H9 (cell line): ENCODE data around the gene YIPF1. TPM values are rescaled to one million over a fixed set of nuclear protein-coding genes. Genes with fewer than 3 reads are reported as not detected.

Experiments
- DNase-seq: peaks from one replicate; pipeline ENCODE4 v3.0.0-alpha.2; 2017
- H2AFZ ChIP-seq: one replicate; pipeline ENCODE4 v1.6.1; 2013; ENCODE audit warnings: mild to moderate bottlenecking, low read length, control low read depth, moderate library complexity
- H2AK5ac ChIP-seq: 2 replicates; pipeline ENCODE4 v1.6.1; 2013; ENCODE audit warnings: low read length, control low read depth, mixed read lengths; ENCODE audit not compliant: insufficient read length
- H2BK120ac ChIP-seq: one replicate; pipeline ENCODE4 v1.6.1; 2013; ENCODE audit warnings: low read depth, mild to moderate bottlenecking, low read length, control low read depth, inconsistent platforms; ENCODE audit not compliant: poor library complexity, severe bottlenecking
- H2BK12ac ChIP-seq: 2 replicates; pipeline ENCODE4 v1.6.1; 2013; ENCODE audit warnings: low read length, control low read depth, mixed read lengths, low read depth; ENCODE audit not compliant: insufficient read length
- H2BK15ac ChIP-seq: 2 replicates; pipeline ENCODE4 v1.6.1; 2013; ENCODE audit warnings: low read depth, low read length, control low read depth
- H2BK20ac ChIP-seq: one replicate; pipeline ENCODE4 v1.6.1; 2013; ENCODE audit warnings: low read depth, mild to moderate bottlenecking, low read length, control low read depth, inconsistent platforms; ENCODE audit not compliant: poor library complexity, severe bottlenecking
- H2BK5ac ChIP-seq: 2 replicates; pipeline ENCODE4 v1.6.1; 2013; ENCODE audit warnings: low read length, control low read depth, mixed read lengths; ENCODE audit not compliant: insufficient read length
- H3K14ac ChIP-seq: 2 replicates; pipeline ENCODE4 v1.6.1; 2013; ENCODE audit warnings: low read length, control low read depth; ENCODE audit not compliant: insufficient read depth
- H3K18ac ChIP-seq: 2 replicates; pipeline ENCODE4 v1.6.1; 2013; ENCODE audit warnings: low read depth, mild to moderate bottlenecking, mixed read lengths, low read length, control low read depth; ENCODE audit not compliant: insufficient read length
- H3K23ac ChIP-seq: 2 replicates; pipeline ENCODE4 v1.6.1; 2013; ENCODE audit warnings: low read length, control low read depth, mixed read lengths, low read depth; ENCODE audit not compliant: insufficient read length
- H3K23me2 ChIP-seq: 2 replicates; pipeline ENCODE4 v1.6.1; 2013; ENCODE audit warnings: low read depth, mild to moderate bottlenecking, mixed read lengths, low read length, control low read depth; ENCODE audit not compliant: insufficient read length, poor library complexity, severe bottlenecking
- H3K27ac ChIP-seq: 2 replicates; pipeline ENCODE4 v1.5.1; 2013; ENCODE audit warnings: low read length, control low read depth, mixed read lengths, low read depth; ENCODE audit not compliant: insufficient read length
- H3K27me3 ChIP-seq: 2 replicates; pipeline ENCODE4 v1.6.1; 2013; ENCODE audit warnings: low read length, control low read depth, inconsistent platforms; ENCODE audit not compliant: insufficient read depth
- H3K4ac ChIP-seq: 2 replicates; pipeline ENCODE4 v1.6.1; 2013; ENCODE audit warnings: low read depth, mild to moderate bottlenecking, control low read depth, inconsistent platforms, low read length, moderate library complexity
- H3K4me1 ChIP-seq: 2 replicates; pipeline ENCODE4 v1.6.1; 2013; ENCODE audit warnings: low read length, control low read depth, inconsistent platforms; ENCODE audit not compliant: insufficient read depth
- H3K4me2 ChIP-seq: 2 replicates; pipeline ENCODE4 v1.6.1; 2013; ENCODE audit warnings: low read length, control low read depth, mixed read lengths; ENCODE audit not compliant: insufficient read length, insufficient read depth
- H3K56ac ChIP-seq: 2 replicates; pipeline ENCODE4 v1.6.1; 2013; ENCODE audit warnings: low read depth, mild to moderate bottlenecking, mixed read lengths, low read length, control low read depth; ENCODE audit not compliant: insufficient read length
- H3K79me1 ChIP-seq: 2 replicates; pipeline ENCODE4 v1.6.1; 2013; ENCODE audit warnings: low read depth, mild to moderate bottlenecking, moderate library complexity, low read length, control low read depth, inconsistent platforms; ENCODE audit not compliant: insufficient read depth, poor library complexity, severe bottlenecking
- H3K79me2 ChIP-seq: 2 replicates; pipeline ENCODE4 v1.6.1; 2013; ENCODE audit warnings: low read length, control low read depth, inconsistent platforms; ENCODE audit not compliant: insufficient read depth
- H3K9ac ChIP-seq: 2 replicates; pipeline ENCODE4 v1.6.1; 2013; ENCODE audit warnings: low read length, control low read depth, mixed read lengths; ENCODE audit not compliant: insufficient read length; ENCODE audit errors: extremely low read depth
- H3K9me3 ChIP-seq: one replicate; pipeline ENCODE4 v1.6.1; 2013; ENCODE audit warnings: low read depth, low read length, inconsistent platforms; ENCODE audit not compliant: control insufficient read depth
- H3T11ph ChIP-seq: one replicate; pipeline ENCODE4 v1.6.1; 2013; ENCODE audit warnings: mild to moderate bottlenecking, low read length, control low read depth, inconsistent platforms
- H4K20me1 ChIP-seq: one replicate; pipeline ENCODE4 v1.6.1; 2013; ENCODE audit not compliant: control insufficient read depth, insufficient read length, insufficient read depth
- H4K5ac ChIP-seq: 2 replicates; pipeline ENCODE4 v1.6.1; 2013; ENCODE audit warnings: low read depth, mild to moderate bottlenecking, mixed read lengths, low read length, control low read depth; ENCODE audit not compliant: insufficient read length
- H4K8ac ChIP-seq: replicated peaks from 2 replicates; pipeline ENCODE4 v1.6.1; 2013; ENCODE audit warnings: low read length, control low read depth, mixed read lengths, low read depth; ENCODE audit not compliant: insufficient read length
- H4K91ac ChIP-seq: 2 replicates; pipeline ENCODE4 v1.6.1; 2013; ENCODE audit warnings: low read depth, mild to moderate bottlenecking, moderate library complexity, mixed read lengths, low read length, control low read depth; ENCODE audit not compliant: insufficient read length
- H3K27ac Mint-ChIP-seq, 3 experiments: 2 replicates in 2 of 3; 3 replicates in 1 of 3; pipeline ENCODE4 v1.8.0; 2020 to 2021; ENCODE audit warnings: mixed read lengths in 3 of 3, mild to moderate bottlenecking in 1 of 3, moderate library complexity in 1 of 3
- H3K27me3 Mint-ChIP-seq: 2 replicates; pipeline ENCODE4 v1.8.0; 2021; ENCODE audit warnings: low read depth, mild to moderate bottlenecking, moderate library complexity, mixed read lengths
- H3K36me3 Mint-ChIP-seq, 3 experiments: 2 replicates in 2 of 3; 3 replicates in 1 of 3; pipeline ENCODE4 v1.8.0; 2020 to 2021; ENCODE audit warnings: low read depth in 3 of 3, mixed read lengths in 3 of 3; ENCODE audit not compliant: insufficient read depth in 1 of 3
- H3K4me1 Mint-ChIP-seq, 2 experiments: 2 replicates each; pipeline ENCODE4 v1.8.0; 2020; ENCODE audit warnings: mixed read lengths in 2 of 2
- H3K4me3 Mint-ChIP-seq, 2 experiments: 2 replicates in 1 of 2; 3 replicates in 1 of 2; pipeline ENCODE4 v1.8.0; 2020 to 2021; ENCODE audit warnings: mild to moderate bottlenecking in 2 of 2, mixed read lengths in 2 of 2, moderate library complexity in 1 of 2
- H3K9me3 Mint-ChIP-seq, 2 experiments: 2 replicates in 1 of 2; 3 replicates in 1 of 2; pipeline ENCODE4 v1.8.0; 2020; ENCODE audit warnings: mild to moderate bottlenecking in 2 of 2, mixed read lengths in 2 of 2, moderate library complexity in 1 of 2
- CTCF ChIP-seq: fragments of 200-600 bp; sonication (generic); conservative IDR thresholded peaks from 3 replicates; pipeline ENCODE4 v1.8.0; 2021; ENCODE audit warnings: antibody characterized with exemption, mild to moderate bottlenecking
- WGBS: extraction: QIAGEN DNeasy Blood & Tissue Kit; methylation state at CpG from one replicate; pipeline ENCODE4 v1.1.7; 2013; ENCODE audit warnings: missing lambda C conversion rate, low lambda C conversion rate, mixed read lengths; ENCODE audit not compliant: insufficient read length; ENCODE audit errors: extremely low coverage; 5-methylcytosine and 5-hydroxymethylcytosine counted together
- total RNA-seq: library from RNA; stranded (reverse); gene quantifications from 2 replicates; pipeline ENCODE4 v1.2.1, GENCODE V29; 2021

YIPF1 gene
- total RNA-seq, 1 experiment from 2014 or later, result 29.1 TPM

GRCh38 chr1:53902235-53903138 is 12.9 kb upstream of the YIPF1 start:
- WGBS, result no CpG with 5 or more reads among the region's 7 CpGs
- H4K5ac ChIP-seq, result no peak overlapping the region
- no peaks in the 10 kb centered on the region for H3K9me3 ChIP-seq
- H3K4me1 ChIP-seq, result no peaks in the 10 kb centered on the region
- no peak overlapping the region for H3K27ac ChIP-seq
- Mint-ChIP-seq H3K27me3 (no peaks in the 10 kb centered on the region), H3K27ac (peak overlapping the region in 1 of 3 experiments; percentile 41; a peak in 4 of 7 replicates), H3K4me1 (0 out of 4 replicates have a peak, but pooled peaks cover 0 to 3% of the 10 kb centered on the region in 2 experiments), H3K4me3 (no peak overlapping the region), H3K9me3 (no peaks in the 10 kb centered on the region), H3K36me3 (no peaks in the 10 kb centered on the region)
- no peak for TF ChIP-seq CTCF
- H4K8ac ChIP-seq, result no peak overlapping the region
- no peaks in the 10 kb centered on the region for H3K79me2 ChIP-seq
- no peak overlapping the region for H2AFZ ChIP-seq
- no peak overlapping the region for H3K56ac ChIP-seq
- H4K91ac ChIP-seq, result no peak overlapping the region
- no peak overlapping the region for H3K9ac ChIP-seq
- H2BK12ac ChIP-seq, result no peak overlapping the region
- no peak overlapping the region for H3T11ph ChIP-seq
- H4K20me1 ChIP-seq, result no peaks in the 10 kb centered on the region
- no peak overlapping the region for H2AK5ac ChIP-seq
- no peak overlapping the region for H3K14ac ChIP-seq
- no peak for DNase-seq
- H3K4ac ChIP-seq, result no peak overlapping the region
- no peak overlapping the region for H3K4me2 ChIP-seq
- no peak overlapping the region for H3K18ac ChIP-seq
- H3K79me1 ChIP-seq, result no peaks in the 10 kb centered on the region
- H2BK5ac ChIP-seq, result no peak overlapping the region
- no peak overlapping the region for H2BK20ac ChIP-seq
- H3K23ac ChIP-seq, result no peak overlapping the region
- no peak overlapping the region for H2BK15ac ChIP-seq
- no peaks in the 10 kb centered on the region for H3K23me2 ChIP-seq
- no peak overlapping the region for H2BK120ac ChIP-seq
- no peaks in the 10 kb centered on the region for H3K27me3 ChIP-seq
